Renal cortex interstitium (tissue), 11 donors: ENCODE results near the gene FAM20A. TPM values are rescaled to one million over a fixed set of nuclear protein-coding genes. Genes with fewer than 3 reads are reported as not detected.
"Not testable (repeated sequence)": the region's sequence is repeated elsewhere in the genome, so short reads cannot be mapped to it uniquely, and the experiment has no call there.

Experiments
- DNase-seq, 11 donors: peaks; one replicate each; pipeline ENCODE4 v3.0.0-alpha.2; 2013; ENCODE audit warnings: low read depth in 9 of 11, low spot score in 4 of 11; ENCODE audit errors: extremely low read depth in 1 of 11
- polyA plus RNA-seq, 3 donors: library from polyadenylated mRNA; unstranded; fragments of 120-200 nt; gene quantifications; one replicate each; pipeline ENCODE4 v1.2.1, GENCODE V29; 2013; ENCODE audit not compliant: insufficient read length in 3 of 3

The FAM20A gene
- polyA plus RNA-seq, 3 donors = 10.4 to 15.4 (median 10.8) TPM

GRCh38 chr17:68542698-68543463, 58.3 kb downstream of the FAM20A start:
- DNase-seq = no peak

DNA sequence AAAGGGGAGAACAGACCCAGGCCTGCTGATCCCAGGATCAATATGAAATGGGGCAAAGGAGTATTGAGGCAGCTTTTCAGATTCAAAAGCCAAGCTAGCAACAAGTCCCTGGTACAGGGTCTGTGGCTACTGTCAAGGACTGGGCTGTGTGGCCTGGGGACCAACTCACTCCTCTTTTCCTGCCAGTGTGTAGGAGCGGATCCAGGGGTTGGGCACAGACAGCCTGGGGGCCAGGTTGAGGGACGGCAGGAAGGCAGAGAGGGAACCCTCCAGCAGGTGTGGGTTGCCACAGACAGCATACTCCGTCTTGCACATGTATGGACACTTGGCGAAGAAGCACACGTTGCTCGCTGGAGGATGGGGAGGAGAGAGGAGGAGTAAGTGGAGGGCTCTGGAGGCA, 59.4 kb downstream of the FAM20A start:
- no peak for DNase-seq

DNA sequence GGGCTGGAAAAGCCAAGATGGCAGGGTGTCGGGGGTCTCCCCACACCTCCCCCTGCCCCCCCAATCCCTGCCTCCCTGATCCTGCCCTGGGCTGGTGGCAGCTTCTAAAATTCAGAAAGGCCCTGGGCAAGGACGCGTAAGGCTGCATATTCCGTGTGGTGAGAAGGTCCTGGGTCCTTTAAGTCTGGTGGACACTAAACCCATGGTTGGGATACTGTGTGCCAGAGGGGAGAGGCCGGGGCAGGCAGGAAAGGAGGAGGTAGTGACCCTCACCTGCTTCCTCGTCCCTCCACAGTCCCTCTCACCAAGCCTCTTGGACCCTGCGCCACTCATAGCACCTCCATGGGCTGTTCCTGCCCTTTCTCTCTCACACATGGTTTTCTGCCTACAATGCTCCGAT, 60.2 kb downstream of the FAM20A start:
- DNase-seq = no peak

DNA sequence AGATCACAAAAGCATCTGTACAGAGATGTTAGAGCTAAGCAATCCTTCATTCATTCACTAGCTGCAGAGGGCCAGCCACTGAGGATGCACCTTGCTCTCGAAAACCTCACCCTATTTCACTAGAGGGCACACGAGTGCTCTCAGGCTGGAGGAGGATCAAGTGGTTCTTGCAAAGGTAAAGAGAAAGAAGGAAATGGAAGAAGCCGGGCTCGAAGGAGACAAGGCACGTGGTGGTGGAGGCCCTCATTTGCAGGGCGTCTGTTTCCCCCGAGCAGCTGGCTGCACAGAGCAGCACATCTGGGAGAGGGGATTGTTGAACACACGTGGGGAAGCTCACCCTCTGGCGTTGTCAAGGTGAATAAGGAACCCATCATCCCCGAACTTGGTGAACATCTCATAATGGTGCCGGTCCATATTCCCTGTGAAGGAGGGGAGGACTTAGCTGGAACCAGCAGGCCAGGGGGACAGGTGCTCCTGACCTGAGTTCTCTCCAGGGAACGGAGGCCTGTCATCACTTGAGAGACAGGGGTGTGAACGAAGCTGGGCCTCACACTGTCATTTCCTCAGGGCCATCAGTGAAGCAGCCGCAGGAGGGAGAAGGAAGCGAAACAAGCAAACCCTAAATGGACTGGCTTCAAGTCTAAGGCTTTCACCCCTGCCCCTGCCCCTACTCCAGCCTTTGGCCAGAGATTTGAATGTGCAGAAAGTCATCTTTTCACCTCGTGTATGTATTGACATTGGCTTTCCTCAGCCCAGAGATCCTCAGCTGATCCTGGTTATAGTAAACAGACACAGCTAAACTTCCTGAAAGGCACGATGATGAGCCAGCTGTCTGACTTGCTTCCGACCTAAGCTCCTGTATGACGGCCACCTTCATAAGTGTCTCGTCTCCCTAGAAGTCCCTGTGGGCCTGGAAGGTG, 61.4 kb downstream of the FAM20A start:
- peak in 1 of 11 donors; percentile 33 for DNase-seq

DNA sequence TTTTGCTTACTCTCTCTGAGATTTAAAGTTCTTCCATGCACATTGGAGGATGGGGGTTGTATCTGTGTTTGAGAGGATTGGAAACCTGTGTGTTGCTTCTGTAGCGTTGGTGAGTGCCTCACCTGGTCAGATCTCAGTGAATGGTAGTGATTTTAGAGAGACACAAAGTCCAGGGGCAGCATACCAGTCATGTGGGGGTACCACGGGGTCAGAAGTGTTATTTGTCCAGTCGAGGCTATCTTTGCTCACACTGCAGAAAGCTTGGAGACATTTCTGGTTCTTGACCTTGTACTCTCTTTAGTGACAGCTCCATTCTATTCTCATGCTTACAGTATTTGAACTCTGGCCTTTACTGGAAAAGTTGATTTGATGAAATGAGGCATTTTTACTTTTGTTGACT, 65.2 kb downstream of the FAM20A start:
- no peak for DNase-seq

DNA sequence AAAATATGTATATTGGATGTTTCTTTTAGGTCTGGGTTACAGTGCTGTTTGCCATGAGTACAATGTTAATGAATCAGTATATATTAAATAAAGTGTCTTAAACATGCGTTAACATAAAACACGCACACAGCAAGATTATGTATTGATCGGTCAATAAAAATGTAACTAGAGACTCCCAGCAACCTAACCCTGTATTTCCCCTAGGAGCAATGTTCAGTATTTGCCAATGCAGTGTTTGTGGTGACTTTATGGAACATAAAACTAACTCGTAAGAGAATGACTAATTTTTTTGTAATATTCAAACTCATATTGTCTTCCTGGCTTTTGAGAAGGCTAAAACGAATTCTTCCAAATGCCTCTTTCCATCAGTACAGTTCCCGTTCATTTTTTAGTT, 66.5 kb downstream of the FAM20A start:
- DNase-seq = no peak

DNA sequence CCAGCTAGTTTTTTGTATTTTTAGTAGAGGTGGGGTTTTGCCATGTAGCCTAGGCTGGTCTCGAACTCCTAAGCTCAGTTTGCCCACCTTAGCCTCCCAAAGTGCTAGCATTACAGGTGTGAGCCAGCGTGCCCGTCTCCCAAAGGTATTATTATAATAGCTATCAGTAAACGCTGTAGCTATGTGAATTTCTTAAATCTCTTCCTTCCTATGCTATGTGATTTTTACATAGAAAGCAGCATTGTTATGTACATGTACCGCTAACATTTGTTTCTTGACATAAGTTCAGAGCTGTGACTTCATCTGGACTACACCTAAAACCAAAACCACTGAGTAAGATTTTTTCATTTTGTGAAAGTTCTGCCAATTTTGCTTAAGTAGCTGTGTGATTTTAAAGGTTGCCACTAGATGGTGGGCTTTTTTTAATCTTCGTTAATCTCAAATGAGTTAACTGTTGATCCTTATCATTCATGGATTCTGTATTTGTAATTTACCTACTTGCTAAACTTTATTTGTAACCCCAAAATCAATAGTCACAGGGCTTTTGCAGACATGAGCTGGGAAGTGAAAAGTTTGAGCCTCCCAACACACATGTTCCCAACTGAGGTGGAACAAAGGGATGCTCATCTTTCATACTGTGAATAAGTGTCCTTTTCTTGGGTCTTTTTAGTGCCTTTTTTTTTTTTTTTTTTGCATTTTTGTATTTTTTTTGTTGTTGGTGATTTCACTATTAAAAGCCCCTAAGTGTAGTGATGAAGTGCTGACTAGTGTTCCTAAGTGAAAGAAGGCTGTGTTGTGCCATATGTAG, 67.1 kb downstream of the FAM20A start:
- no peak for DNase-seq

DNA sequence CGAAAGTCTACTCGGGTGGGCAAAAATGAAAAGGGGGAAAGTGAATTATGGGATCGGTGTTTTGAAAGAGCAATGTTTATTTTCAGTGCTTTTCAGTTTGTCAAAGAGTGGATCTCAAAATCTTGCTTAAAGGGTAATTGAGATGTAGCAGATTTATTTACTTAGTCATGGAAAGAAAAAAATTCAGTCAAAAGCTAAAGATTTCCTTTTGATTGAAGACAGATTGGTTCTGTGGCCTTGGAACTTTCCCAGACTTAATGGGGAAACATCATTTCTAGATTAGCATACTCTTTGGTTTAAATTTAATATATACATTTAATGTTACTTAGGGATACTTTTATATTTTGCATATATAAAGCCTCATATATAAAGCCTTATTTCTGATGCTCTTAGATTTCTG, 68.3 kb downstream of the FAM20A start:
- no peak for DNase-seq

GRCh38 chr17:68531252-68531651, 69.9 kb downstream of the FAM20A start:
- no peak for DNase-seq

DNA sequence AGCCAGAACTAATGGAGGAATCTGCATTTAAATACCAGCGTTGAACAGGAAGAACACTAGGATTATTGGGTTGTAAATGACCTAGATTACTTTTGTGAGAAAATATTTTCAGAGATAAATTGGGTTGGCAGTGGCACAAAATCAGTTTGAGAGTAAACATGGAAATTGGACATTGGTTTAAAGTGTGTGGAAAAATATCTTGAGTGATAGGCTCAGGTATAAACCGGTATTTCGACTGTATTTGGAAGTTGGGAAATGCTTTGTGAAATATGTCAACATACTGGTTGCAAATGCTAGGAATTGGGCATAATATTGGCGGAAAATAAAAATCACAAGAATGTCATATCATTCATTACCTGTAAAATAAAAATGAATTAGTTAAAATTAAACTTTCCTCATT, 73.9 kb downstream of the FAM20A start:
- DNase-seq = no peak

DNA sequence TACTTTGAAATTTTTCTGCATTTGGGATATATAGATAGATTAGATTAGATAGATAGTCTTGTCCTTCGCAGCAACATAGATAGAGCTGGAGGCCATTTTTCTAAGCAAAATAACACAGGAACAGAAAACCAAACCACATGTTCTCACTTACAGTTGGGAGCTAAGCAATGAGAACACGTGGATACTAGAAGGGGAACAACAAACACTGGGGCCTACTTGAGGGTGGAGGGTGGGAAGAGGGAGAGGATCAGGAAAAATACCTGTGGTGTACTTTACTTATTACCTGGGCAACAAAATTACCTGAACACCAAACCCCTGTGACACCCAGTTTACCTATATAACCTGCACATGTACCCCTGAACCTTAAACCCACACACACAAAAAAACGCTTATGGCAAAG, 74.6 kb downstream of the FAM20A start:
- DNase-seq = no peak

- DNase-seq = no peak
These were observed 78.9 kb downstream of the FAM20A start for GRCh38 chr17:68522266-68522665.

DNA sequence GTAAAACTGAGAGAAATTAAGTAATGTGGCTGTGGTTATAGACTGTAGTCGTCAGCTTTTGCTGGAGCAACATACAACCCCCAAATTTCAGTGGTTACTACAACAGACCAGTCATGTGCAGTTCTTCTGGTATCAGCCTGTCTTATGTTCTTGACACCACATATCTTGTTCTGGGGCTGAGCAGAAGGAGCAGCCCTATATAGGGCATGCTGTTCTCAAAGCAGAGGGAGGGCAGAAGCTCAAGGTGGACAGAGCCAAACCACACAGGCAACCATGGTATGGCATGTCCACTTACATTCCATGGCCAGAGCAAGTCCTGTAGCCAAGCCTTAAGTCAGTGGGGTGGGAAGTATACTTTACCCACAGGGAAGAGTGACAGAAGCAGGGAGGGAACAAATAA, 81.3 kb downstream of the FAM20A start:
- DNase-seq = no peak

DNA sequence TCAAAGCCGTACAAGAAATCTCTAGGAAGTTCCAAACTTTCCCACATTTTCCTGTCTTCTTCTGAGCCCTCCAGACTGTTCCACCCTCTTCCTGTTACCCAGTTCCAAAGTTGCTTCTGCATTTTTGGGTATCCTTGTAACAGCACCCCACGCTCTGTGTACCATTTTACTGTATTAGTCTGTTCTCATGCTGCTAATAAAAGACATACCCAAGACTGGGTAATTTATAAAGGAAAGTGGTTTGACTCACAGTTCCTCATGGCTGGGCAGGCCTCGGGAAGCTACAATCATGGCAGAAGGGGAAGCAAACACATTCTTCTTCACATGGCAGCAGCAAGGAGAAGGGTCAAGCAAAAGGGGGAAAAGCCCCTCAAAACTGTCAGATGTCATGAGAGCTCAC, 82.1 kb downstream of the FAM20A start:
- not testable (repeated sequence) for DNase-seq

DNA sequence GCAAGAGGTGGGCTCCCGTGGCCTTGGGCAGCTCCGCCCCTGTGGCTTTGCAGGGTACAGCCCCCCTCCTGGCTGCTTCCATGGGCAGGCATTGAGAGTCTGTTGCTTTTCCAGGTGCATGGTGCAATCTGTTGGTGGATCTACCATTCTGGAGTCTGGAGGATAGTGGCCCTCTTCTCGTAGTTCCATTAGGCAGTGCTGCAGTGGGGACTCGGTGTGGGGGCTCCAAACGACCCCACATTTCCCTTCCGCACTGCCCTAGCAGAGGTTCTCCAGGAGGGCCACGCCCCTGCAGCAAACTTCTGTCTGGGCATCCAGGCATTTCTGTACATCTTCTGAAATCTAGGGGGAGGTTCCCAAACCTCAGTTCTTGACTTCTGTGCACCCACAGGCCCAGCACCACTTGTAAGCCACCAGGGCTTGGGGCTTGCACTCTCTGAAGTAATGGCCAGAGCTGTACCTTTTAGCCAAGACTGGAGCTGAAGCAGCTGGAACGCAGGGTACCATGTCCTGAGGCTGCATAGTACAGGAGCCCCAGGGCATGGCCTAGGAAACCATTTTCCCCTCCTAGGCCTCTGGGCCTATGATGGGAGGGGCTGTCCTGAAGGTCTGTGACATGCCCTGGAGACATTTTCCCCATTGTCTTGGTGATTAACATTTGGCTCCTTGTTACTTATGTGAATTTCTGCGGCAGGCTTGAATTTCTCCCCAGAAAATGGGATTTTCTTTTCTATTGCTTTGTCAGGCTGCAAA, 82.9 kb downstream of the FAM20A start:
- DNase-seq = no peak

DNA sequence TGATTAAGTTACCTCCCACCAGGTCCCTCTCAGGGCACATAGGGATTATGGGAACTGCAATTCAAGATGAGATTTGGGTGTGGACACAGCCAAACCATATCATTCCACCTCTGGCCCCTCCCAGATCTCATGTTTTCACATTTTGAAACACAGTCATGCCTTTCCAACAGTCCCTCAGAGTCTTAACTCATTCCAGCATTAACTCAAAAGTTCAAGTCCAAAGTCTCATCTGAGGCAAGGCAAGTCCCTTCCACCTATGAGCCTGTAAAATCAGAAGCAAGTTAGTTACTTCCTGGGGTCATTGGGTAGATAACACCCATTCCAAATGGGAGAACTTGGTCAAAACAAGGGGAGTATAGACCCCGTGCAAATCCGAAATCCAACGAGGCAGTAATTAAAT, 83.6 kb downstream of the FAM20A start:
- DNase-seq = not testable (repeated sequence)

GRCh38 chr17:68516732-68517131, 84.4 kb downstream of the FAM20A start:
- no peak for DNase-seq

DNA sequence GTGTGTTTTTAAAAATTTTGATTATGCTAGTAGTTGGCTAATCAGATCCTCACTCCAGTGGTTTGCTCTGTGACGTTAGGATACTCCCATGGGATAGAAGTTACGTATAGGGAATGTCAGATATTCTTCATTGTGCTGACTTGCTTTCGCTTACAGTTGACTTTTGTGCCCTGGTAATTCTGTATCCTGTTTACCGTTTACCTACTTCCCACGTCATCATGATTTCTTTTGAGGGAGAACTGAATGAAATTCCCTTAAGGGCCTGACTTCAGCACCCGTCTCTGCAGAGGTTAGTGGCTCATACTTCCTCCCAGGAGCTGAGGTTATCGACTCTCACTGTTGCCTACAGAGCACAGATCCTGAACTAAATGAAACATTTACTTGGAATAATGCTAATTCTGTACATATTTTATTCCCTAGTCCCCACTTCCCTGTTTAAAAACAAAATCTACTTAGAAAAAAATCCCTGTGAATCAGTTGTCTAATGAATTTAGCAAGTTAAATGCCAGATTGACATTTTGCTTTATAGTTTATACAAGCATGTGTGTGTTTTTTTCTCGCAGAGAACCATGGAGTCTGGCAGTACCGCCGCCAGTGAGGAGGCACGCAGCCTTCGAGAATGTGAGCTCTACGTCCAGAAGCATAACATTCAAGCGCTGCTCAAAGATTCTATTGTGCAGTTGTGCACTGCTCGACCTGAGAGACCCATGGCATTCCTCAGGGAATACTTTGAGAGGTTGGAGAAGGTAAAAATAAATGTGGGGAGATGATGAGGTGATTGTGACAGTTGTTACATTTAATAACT, 86.1 kb downstream of the FAM20A start:
- DNase-seq = no peak
